ENCODE measurements around the gene RBMS1. TPM values are rescaled to one million over a fixed set of nuclear protein-coding genes. Genes with fewer than 3 reads are reported as not detected.

RBMS1 gene
- total and polyA plus RNA-seq, 12 donors = 22.6 to 77.7 (median 59.0) TPM

DNA sequence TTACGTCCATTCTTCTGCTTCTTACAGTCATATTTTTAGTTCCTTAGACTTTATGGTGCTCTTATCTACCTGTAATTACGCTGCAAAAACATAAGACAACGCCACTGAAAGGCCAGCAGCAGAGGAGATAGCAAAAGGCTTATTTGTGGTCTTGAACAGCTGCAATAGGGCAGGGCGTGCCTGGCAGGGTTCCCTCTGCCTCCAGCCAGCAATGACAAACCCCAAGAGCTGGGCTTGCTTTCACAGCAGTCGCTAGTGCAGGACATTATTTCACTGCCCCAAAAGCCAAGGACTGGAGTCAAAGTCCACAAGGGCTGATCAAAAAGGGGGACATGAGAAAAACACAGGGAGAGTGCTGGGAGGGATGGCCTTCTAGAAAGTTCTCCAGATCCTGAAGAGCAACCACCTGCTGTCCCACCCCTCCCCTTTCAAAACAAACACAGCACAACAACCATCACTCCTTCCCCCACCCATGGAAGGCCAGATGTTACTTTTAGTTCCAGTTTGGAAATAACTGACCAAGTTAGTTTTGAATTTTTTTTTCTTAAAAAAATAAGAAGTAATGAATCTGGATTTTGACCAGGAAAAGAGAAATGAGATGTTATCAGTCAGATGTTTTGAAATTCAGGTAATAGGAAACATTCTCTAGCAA lies 127.8 kb downstream of the RBMS1 start:
- intact Hi-C loops (cut with DNase I) = no loop called here
- H3K27me3 ChIP-seq = no peaks in the 10 kb centered on the region
- peaks cover 0 to 49% (median 0%) of the 10 kb centered on the region in 9 donors for H3K36me3 ChIP-seq
- H3K4me1 ChIP-seq = peaks cover 7 to 99% (median 91%) of the 10 kb centered on the region in 9 donors
- DNase-seq (peak; percentile 59 to 77), ATAC-seq (peak; percentile 57 to 79 (median 66))
- no peak for TF ChIP-seq CTCF (IDR thresholded peaks at IDR 0.05)
- no peaks in the 10 kb centered on the region for H3K9me3 ChIP-seq
- H3K27ac ChIP-seq = peak overlapping the region in 8 of 10 donors; percentile 7 to 88 (median 64)
- peak overlapping the region in 6 of 10 donors; percentile 9 to 31 (median 22) for H3K4me3 ChIP-seq
- 37 to 52% methylated on average over 5 of the region's 5 CpGs for WGBS, 2 donors

GRCh38 chr2:160364364-160364763 lies 129.2 kb downstream of the RBMS1 start:
- peak overlapping the region in 5 of 10 donors; percentile 25 to 88 (median 70) for H3K27ac ChIP-seq
- intact Hi-C loops (cut with DNase I) = no loop called here
- DNase-seq (no peak), ATAC-seq (peak in 7 of 8 donors; percentile 23 to 63 (median 46))
- H3K4me1 ChIP-seq = peaks cover 7 to 98% (median 81%) of the 10 kb centered on the region in 9 donors
- no peak for TF ChIP-seq CTCF (IDR thresholded peaks at IDR 0.05)
- H3K36me3 ChIP-seq = peaks cover 0 to 49% (median 0%) of the 10 kb centered on the region in 9 donors
- H3K4me3 ChIP-seq = no peak overlapping the region
- H3K9me3 ChIP-seq = no peaks in the 10 kb centered on the region
- 37 to 39% methylated on average over 2 of the region's 2 CpGs for WGBS, 2 donors
- H3K27me3 ChIP-seq = no peaks in the 10 kb centered on the region

DNA sequence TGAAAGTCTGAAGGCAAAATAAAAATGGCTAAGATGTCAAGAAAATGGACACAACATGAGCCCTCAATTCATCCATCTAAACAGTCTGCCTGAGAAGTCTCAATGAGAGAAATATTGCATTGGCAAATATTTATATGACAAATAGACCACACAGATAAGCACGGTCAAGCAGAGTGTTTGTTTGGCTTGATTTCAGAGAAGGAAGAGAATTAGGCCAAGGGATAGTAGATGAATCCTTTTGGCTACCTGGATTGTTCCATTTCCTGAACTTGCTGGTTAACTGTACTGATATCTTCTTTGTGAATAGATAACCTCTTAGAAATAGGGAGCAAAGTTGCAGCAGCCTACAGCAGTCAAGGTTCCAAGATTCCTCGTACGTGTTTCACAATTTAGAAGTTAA lies 129.6 kb downstream of the RBMS1 start:
- WGBS, 2 donors = 27 to 30% methylated on average over 3 of the region's 3 CpGs
- H3K4me3 ChIP-seq = no peak overlapping the region
- ATAC-seq = peak in 1 of 8 donors; percentile 2

GRCh38 chr2:160363055-160363454 lies 130.6 kb downstream of the RBMS1 start:
- H3K27ac ChIP-seq = peak overlapping the region in 2 of 10 donors; percentile 86 to 88
- intact Hi-C loops (cut with DNase I) = no loop called here
- WGBS, 2 donors = 74 to 77% methylated on average over 4 of the region's 4 CpGs

More for the DNA sequence above, 129.6 kb downstream of the RBMS1 start:
- Histone ChIP-seq H3K36me3 (peaks cover 0 to 49% (median 0%) of the 10 kb centered on the region in 9 donors), H3K27me3 (no peaks in the 10 kb centered on the region), H3K27ac (peak overlapping the region in 6 of 10 donors; percentile 18 to 88 (median 44)), H3K4me1 (peaks cover 7 to 98% (median 81%) of the 10 kb centered on the region in 9 donors), H3K9me3 (no peaks in the 10 kb centered on the region)
- intact Hi-C loops (cut with DNase I) = no loop called here
- DNase-seq = no peak
- TF ChIP-seq CTCF (IDR thresholded peaks at IDR 0.05) = no peak

More at GRCh38 chr2:160363055-160363454, 130.6 kb downstream of the RBMS1 start:
- ATAC-seq = no peak
- peaks cover 4 to 94% (median 78%) of the 10 kb centered on the region in 9 donors for H3K4me1 ChIP-seq
- DNase-seq = no peak
- TF ChIP-seq CTCF (IDR thresholded peaks at IDR 0.05) = no peak
- H3K9me3 ChIP-seq = no peaks in the 10 kb centered on the region
- peaks cover 0 to 49% (median 0%) of the 10 kb centered on the region in 9 donors for H3K36me3 ChIP-seq
- no peaks in the 10 kb centered on the region for H3K27me3 ChIP-seq
- no peak overlapping the region for H3K4me3 ChIP-seq
